Ascending aorta (tissue), 2 donors: ENCODE data around the gene SYTL3. TPM values are rescaled to one million over a fixed set of nuclear protein-coding genes. Genes with fewer than 3 reads are reported as not detected.

ENCODE experiments used
- DNase-seq, 2 donors: peaks; one replicate each; pipeline ENCODE4 v3.0.0-alpha.2; 2019; ENCODE audit warnings: low spot score in 2 of 2
- H3K27ac ChIP-seq, 2 donors: fragments of 200-600 bp; sonication (generic); one replicate each; pipeline ENCODE4 v1.5.1; 2016 to 2017; ENCODE audit warnings: mild to moderate bottlenecking in 1 of 2
- H3K27me3 ChIP-seq: fragments of 200-600 bp; sonication (generic); one replicate; pipeline ENCODE4 v1.5.1; 2017
- H3K36me3 ChIP-seq, 2 donors: fragments of 200-600 bp; sonication (generic); one replicate each; pipeline ENCODE4 v1.5.1; 2016
- H3K4me1 ChIP-seq, 2 donors: fragments of 200-600 bp; sonication (generic); one replicate each; pipeline ENCODE4 v1.5.1; 2016 to 2017; ENCODE audit warnings: mild to moderate bottlenecking in 1 of 2
- H3K4me3 ChIP-seq, 2 donors: fragments of 200-600 bp; sonication (generic); one replicate each; pipeline ENCODE4 v1.5.1; 2016 to 2017; ENCODE audit warnings: mild to moderate bottlenecking in 1 of 2
- H3K9me3 ChIP-seq, 2 donors: fragments of 200-600 bp; sonication (generic); one replicate each; pipeline ENCODE4 v1.5.1; 2016
- intact Hi-C: fragments of 100-400 bp; cut with DNase I; formaldehyde crosslinking; loops from one replicate; pipeline ENCODE4 v1.15.1; 2023
- total RNA-seq: library from RNA; depleted of rRNA; stranded (reverse); fragments of >200 nt; gene quantifications from one replicate; pipeline ENCODE4 v1.1.0, GENCODE V29; 2016
- TF ChIP-seq, protein P1 (sequence below), 3 experiments: fragments of 200-600 bp in 2 of 3; fragments of 450-650 bp in 1 of 3; sonication (generic) in 2 of 3; IDR thresholded peaks; one replicate each; pipeline ENCODE4 v1.5.1; 2016 to 2019; ENCODE audit warnings: antibody characterized with exemption in 3 of 3, mild to moderate bottlenecking in 1 of 3, moderate library complexity in 1 of 3

The SYTL3 gene
- total RNA-seq, 1 donor from 2014 or later = 4.7 TPM

DNA sequence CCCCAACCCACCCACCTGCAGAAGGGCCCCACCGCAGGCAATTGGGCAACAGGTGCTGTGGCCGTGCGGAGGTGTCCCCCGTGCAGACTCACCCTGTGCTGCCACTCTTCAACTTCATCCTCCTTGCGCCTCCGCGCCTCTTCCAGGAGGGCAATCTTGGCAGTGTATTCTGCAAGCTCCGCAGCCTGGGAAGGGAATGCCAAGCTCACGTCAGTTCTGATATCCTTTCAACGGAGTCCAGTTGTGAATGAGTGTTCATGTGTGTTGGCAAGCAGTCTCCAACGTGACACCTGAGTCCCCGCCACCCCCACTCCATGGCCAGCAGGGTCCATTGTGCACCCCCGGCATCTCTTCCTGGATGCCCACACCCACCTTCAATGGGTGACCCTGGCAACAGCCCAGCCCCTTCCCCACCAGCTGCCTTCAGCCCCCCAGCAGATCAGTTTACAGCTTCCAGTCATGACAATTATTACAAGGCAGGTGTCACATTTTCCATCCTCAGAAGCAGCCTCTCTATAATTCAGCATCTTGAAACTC is 119.4 kb downstream of the SYTL3 start:
- TF ChIP-seq, protein P1, sequence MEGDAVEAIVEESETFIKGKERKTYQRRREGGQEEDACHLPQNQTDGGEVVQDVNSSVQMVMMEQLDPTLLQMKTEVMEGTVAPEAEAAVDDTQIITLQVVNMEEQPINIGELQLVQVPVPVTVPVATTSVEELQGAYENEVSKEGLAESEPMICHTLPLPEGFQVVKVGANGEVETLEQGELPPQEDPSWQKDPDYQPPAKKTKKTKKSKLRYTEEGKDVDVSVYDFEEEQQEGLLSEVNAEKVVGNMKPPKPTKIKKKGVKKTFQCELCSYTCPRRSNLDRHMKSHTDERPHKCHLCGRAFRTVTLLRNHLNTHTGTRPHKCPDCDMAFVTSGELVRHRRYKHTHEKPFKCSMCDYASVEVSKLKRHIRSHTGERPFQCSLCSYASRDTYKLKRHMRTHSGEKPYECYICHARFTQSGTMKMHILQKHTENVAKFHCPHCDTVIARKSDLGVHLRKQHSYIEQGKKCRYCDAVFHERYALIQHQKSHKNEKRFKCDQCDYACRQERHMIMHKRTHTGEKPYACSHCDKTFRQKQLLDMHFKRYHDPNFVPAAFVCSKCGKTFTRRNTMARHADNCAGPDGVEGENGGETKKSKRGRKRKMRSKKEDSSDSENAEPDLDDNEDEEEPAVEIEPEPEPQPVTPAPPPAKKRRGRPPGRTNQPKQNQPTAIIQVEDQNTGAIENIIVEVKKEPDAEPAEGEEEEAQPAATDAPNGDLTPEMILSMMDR (IDR thresholded peaks at IDR 0.05) = no peak
- intact Hi-C loops = no loop called here
- no peaks in the 10 kb centered on the region for H3K27me3 ChIP-seq
- no peaks in the 10 kb centered on the region for H3K4me1 ChIP-seq
- no peak overlapping the region for H3K4me3 ChIP-seq
- H3K27ac ChIP-seq = no peak overlapping the region
- peaks cover 56 to 84% of the 10 kb centered on the region in 2 donors for H3K36me3 ChIP-seq
- DNase-seq = no peak
- H3K9me3 ChIP-seq = no peaks in the 10 kb centered on the region

DNA sequence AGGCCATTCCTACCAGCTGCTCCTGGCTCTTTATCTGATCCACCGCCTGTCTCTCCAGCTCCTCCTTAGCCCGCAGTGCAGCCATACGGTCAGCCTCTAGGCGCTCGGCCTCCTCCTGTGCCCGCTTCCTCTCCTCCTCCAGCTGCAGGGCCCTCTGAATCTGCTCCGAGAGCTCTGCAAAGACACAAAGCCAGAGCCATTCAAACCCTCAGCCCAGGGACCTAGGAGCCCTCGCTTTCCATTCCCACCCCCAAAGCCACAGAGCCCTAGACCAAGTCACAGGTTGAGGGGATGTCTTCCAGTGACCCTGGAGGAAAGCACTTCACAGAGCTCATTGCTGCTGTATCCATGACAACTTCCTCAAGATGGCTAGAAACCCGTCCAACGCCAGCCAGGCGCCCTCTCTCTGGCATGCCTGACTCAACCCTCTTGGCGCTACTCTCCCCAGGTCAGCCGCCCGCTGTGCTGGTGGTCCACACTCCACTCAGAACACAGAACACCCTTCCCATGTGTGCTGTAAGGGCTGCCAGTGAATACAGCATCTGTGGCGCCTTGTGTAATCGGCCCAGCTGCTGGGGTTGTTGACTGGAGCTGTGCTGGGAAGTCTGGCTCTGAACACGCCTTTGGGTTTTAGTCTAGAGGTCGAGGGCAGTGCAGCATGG is 120.0 kb downstream of the SYTL3 start:
- H3K4me1 ChIP-seq = no peaks in the 10 kb centered on the region
- no peaks in the 10 kb centered on the region for H3K27me3 ChIP-seq
- intact Hi-C loops = no loop called here
- TF ChIP-seq, protein P1 (IDR thresholded peaks at IDR 0.05) = no peak
- no peak overlapping the region for H3K27ac ChIP-seq
- no peaks in the 10 kb centered on the region for H3K9me3 ChIP-seq
- DNase-seq = no peak
- no peak overlapping the region for H3K4me3 ChIP-seq
- H3K36me3 ChIP-seq = peaks cover 56 to 88% of the 10 kb centered on the region in 2 donors

DNA sequence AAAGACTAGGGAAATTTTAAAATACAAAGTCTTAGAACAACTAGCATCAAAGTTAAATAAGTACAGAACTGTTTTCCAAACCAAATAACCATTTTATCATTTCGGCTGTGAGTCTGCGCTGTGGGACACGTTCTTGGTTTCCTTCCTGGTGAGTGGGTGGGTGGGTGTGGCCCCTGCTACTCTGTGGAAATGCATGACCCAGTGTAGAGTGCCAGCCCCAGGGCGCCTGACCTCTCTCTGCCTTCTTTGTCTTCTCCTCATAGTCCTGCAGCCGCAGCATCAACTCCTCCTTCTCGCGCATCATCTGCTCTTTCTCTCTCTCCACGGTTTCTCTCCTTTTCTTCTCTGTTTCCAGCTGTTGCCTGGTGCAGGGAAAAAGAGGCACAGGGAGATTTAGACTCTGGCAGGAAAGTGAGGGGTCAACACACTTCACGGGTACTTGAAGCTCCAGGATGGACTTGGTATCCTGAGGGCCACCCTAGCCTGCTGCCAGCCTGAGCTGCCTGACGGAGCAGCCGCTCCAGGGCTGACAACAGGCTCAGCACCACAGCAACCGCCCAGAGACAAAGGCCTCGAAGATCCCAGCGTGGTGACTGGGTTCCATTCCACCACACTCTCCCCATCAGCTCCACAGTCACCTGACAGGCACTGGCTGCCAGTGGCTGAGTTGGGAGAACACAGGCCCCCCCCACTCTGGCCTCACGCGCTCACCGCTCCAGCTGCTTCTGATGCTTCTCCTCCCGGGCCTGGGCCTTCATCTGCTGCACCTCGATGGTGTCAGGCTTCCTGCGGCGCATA is 120.9 kb downstream of the SYTL3 start:
- Histone ChIP-seq H3K9me3 (no peaks in the 10 kb centered on the region), H3K36me3 (peaks cover 56 to 88% of the 10 kb centered on the region in 2 donors)

DNA sequence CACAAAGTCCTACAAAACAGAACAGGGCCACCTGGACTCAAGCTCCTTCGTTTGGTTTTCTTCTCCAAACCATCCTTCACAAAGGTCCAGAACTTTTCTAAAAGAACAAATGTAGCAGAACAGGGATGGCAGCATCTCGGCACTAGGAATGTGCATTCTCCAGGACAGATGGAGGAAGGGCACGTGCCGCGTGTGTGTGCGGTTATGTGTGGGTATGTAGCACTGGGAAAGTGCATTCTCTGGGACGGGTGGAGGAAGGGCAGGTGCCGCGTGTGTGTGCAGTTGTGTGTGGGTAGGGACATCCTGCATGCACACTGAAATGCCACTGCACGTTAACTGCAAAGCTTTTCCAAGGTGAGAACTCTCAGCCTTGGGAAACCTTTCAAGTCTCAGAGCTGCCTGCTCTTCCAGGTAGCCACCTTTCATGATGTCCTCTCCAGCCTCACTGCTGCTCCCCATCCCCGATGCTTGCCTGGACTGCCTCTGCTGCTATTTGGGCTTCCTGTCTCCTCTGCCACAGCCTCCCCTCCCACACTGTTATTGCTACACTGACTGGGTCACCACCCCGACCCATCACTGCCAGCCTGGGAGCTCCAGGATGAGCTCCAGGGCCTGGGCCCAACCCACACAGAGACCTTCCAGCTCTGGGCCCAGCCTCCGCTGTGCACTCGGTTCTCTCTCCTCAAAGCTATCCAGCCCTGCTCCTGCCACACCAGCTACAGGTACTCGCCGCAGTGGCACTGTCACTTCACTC is 121.7 kb downstream of the SYTL3 start:
- no peak for DNase-seq
- intact Hi-C loops = no loop called here
- Histone ChIP-seq H3K27ac (no peak overlapping the region), H3K36me3 (peaks cover 62 to 89% of the 10 kb centered on the region in 2 donors), H3K9me3 (no peaks in the 10 kb centered on the region), H3K4me3 (no peak overlapping the region), H3K4me1 (no peaks in the 10 kb centered on the region), H3K27me3 (no peaks in the 10 kb centered on the region)
- TF ChIP-seq, protein P1 (IDR thresholded peaks at IDR 0.05) = no peak

More for the DNA sequence above, 120.9 kb downstream of the SYTL3 start:
- no peak overlapping the region for H3K27ac ChIP-seq
- H3K4me3 ChIP-seq = no peak overlapping the region
- TF ChIP-seq, protein P1 (IDR thresholded peaks at IDR 0.05) = no peak
- intact Hi-C loops = no loop called here
- H3K4me1 ChIP-seq = no peaks in the 10 kb centered on the region
- no peaks in the 10 kb centered on the region for H3K27me3 ChIP-seq
- no peak for DNase-seq

DNA sequence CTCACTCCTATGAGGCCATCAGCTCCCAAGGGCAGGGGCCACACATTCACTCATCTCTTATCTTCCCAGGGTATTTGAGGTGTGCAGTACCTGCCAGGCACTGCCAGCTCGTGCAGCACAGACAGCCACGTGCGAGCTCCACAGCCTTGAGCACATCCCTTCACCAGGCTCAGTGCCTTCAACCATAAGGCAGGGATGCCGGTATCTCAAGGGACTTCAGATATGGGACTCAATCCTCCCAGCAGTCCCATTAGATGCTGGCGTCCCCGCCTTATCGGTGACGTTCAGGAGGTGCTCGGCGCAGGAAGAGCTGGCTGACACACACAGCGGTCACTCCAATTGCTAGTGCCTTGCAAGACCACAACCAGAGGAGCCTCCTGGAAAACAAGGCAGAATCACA is 122.3 kb downstream of the SYTL3 start:
- no peaks in the 10 kb centered on the region for H3K27me3 ChIP-seq
- H3K27ac ChIP-seq = no peak overlapping the region
- intact Hi-C loops = no loop called here
- H3K36me3 ChIP-seq = peaks cover 57 to 90% of the 10 kb centered on the region in 2 donors
- no peaks in the 10 kb centered on the region for H3K4me1 ChIP-seq
- no peak for DNase-seq
- TF ChIP-seq, protein P1 (IDR thresholded peaks at IDR 0.05) = no peak
- H3K9me3 ChIP-seq = no peaks in the 10 kb centered on the region
- H3K4me3 ChIP-seq = no peak overlapping the region
